HepG2 (cell line): ENCODE measurements around the gene F2RL2. TPM values are rescaled to one million over a fixed set of nuclear protein-coding genes. Genes with fewer than 3 reads are reported as not detected.

ENCODE experiments used
- ATAC-seq: fragments of 200-7000 bp; cut with Tn5 transposase; 3 replicates; pipeline ENCODE4 v1.9.1; 2020; ENCODE audit warnings: mild to moderate bottlenecking, moderate library complexity
- BruUV-seq: library from RNA; stranded (reverse); fragments of 400-500 nt; replicated peaks from 2 replicates; lab custom pipeline; 2021; lab: Mats Ljungman, UMichigan
- CTCF ChIA-PET: fragments of 300-600 bp; formaldehyde crosslinking; extraction: SDS; loops from one replicate; lab custom pipeline; 2021; ENCODE audit warnings: low total read pairs, inconsistent platforms, low intra/inter-chr PET ratio; lab: Yijun Ruan, JAX
- POLR2A ChIA-PET: fragments of 350-600 bp; sonication (Branson Sonifier 250); formaldehyde crosslinking; loops from one replicate; lab custom pipeline; 2020; ENCODE audit warnings: antibody characterized with exemption, inconsistent platforms; lab: Yijun Ruan, JAX
- DNase-seq: peaks from one replicate; pipeline ENCODE4 v3.0.0-alpha.2; 2015; ENCODE audit warnings: low spot score
- FAIRE-seq: peaks from 3 replicates; lab custom pipeline; 2011; peaks lifted over from hg19 to GRCh38; lab: Jason Lieb, UNC
- H2AFZ ChIP-seq: one replicate; pipeline ENCODE4 v1.6.1; 2011; ENCODE audit warnings: low read length, inconsistent platforms
- H3K27ac ChIP-seq: fragments of 300-600 bp; 3 replicates; pipeline ENCODE4 v1.8.0; 2011; ENCODE audit warnings: mixed run types, mild to moderate bottlenecking, mixed read lengths, low read length, inconsistent platforms; ENCODE audit not compliant: insufficient read depth; ENCODE audit errors: extremely low read length
- H3K27me3 ChIP-seq, 2 experiments: fragments of 200-600 bp in 1 of 2; 2 replicates in 1 of 2; 3 replicates in 1 of 2; pipeline versions ENCODE4 v1.6.0 to v1.8.0; 2011; ENCODE audit warnings: low read length in 2 of 2, mild to moderate bottlenecking in 2 of 2, moderate library complexity in 2 of 2, inconsistent platforms in 1 of 2; ENCODE audit not compliant: insufficient read depth in 2 of 2, control insufficient read depth in 1 of 2
- H3K36me3 ChIP-seq, 2 experiments: fragments of 200-600 bp in 1 of 2; replicated peaks in 1 of 2; 2 replicates in 1 of 2; 3 replicates in 1 of 2; pipeline versions ENCODE4 v1.5.1 to v1.8.0; 2011; ENCODE audit warnings: low read length in 2 of 2, inconsistent platforms in 1 of 2; ENCODE audit not compliant: insufficient read depth in 2 of 2, control insufficient read depth in 1 of 2
- H3K4me1 ChIP-seq: 2 replicates; pipeline ENCODE4 v1.5.1; 2012; ENCODE audit warnings: low read length, inconsistent platforms; ENCODE audit not compliant: insufficient read depth
- H3K4me2 ChIP-seq: 2 replicates; pipeline ENCODE4 v1.6.0; 2011; ENCODE audit warnings: low read depth, low read length, inconsistent platforms
- H3K4me3 ChIP-seq, 3 experiments: fragments of 200-600 bp in 1 of 3; sonication (generic), shearing (Covaris generic) in 1 of 3; replicated peaks in 1 of 3; 2 replicates each; pipeline ENCODE4 v1.5.1; 2011 to 2016; ENCODE audit warnings: low read length in 3 of 3, inconsistent platforms in 2 of 3, low read depth in 2 of 3, mild to moderate bottlenecking in 2 of 3, control low read depth in 1 of 3, mixed read lengths in 1 of 3; ENCODE audit not compliant: insufficient read depth in 1 of 3
- H3K79me2 ChIP-seq: one replicate; pipeline ENCODE4 v1.6.1; 2011; ENCODE audit warnings: low read length, inconsistent platforms; ENCODE audit not compliant: insufficient read depth
- H3K9ac ChIP-seq: 2 replicates; pipeline ENCODE4 v1.6.0; 2011; ENCODE audit warnings: mild to moderate bottlenecking, low read depth, low read length, inconsistent platforms; ENCODE audit not compliant: insufficient read depth
- H3K9me3 ChIP-seq: 2 replicates; pipeline ENCODE4 v1.5.1; 2012; ENCODE audit warnings: mild to moderate bottlenecking, low read length
- H4K20me1 ChIP-seq: 2 replicates; pipeline ENCODE4 v1.6.0; 2011; ENCODE audit warnings: inconsistent platforms, mild to moderate bottlenecking, low read length, moderate library complexity; ENCODE audit not compliant: insufficient read depth
- HNF4G ChIP-seq, 2 experiments: sonication (generic) in 1 of 2; formaldehyde crosslinking in 1 of 2; IDR thresholded peaks; 2 replicates each; pipeline versions ENCODE4 v1.4.0 to v1.6.1; 2011 to 2020; ENCODE audit warnings: borderline replicate concordance in 2 of 2, low read depth in 2 of 2, mild to moderate bottlenecking in 2 of 2, low read length in 1 of 2, missing genetic modification reagents in 1 of 2, moderate library complexity in 1 of 2
- MYPOP ChIP-seq: sonication (generic); formaldehyde crosslinking; IDR thresholded peaks from 2 replicates; pipeline ENCODE4 v1.8.1; 2023; ENCODE audit warnings: mild to moderate bottlenecking, moderate library complexity, missing genetic modification reagents
- ZNF552 ChIP-seq: sonication (generic); formaldehyde crosslinking; IDR thresholded peaks from 2 replicates; pipeline ENCODE4 v1.9.0; 2022; ENCODE audit warnings: missing genetic modification reagents, mild to moderate bottlenecking, borderline replicate concordance
- WGBS: methylation state at CpG from one replicate; pipeline ENCODE4 v1.1.6; 2017; ENCODE audit warnings: low lambda C conversion rate; 5-methylcytosine and 5-hydroxymethylcytosine counted together
- in situ Hi-C: cut with HindIII; loops from 2 replicates; pipeline ENCODE4 v1.10.0; 2017; ENCODE audit warnings: low pct_unique_long_range_greater_than_20kb; ENCODE audit not compliant: extremely low pct_ligation_motif_present
- intact Hi-C: fragments of 100-400 bp; cut with micrococcal nuclease; formaldehyde crosslinking; loops from one replicate; pipeline ENCODE4 v1.10.0; 2022; ENCODE audit not compliant: unreplicated experiment
- polyA plus RNA-seq, 8 experiments: library from polyadenylated mRNA; depleted of rRNA in 3 of 8; stranded (reverse) in 7 of 8; unstranded in 1 of 8; fragments of >200 nt; fragmentation: Illumina TruSeq in 4 of 8; extraction: Trizol in 4 of 8; gene quantifications; 2 replicates each; pipeline versions ENCODE4 v1.2.1 to v1.2.3, GENCODE V29; 2011 to 2016; ENCODE audit warnings: low read depth in 4 of 8, missing spikeins in 1 of 8, mixed read lengths in 1 of 8; ENCODE audit not compliant: insufficient read depth in 1 of 8
- total RNA-seq, 5 experiments: library from RNA; depleted of rRNA; stranded (reverse); fragments of >200 nt; fragmentation: Illumina TruSeq; extraction: Trizol; gene quantifications; 2 replicates each; pipeline ENCODE4 v1.2.3, GENCODE V29; 2016; ENCODE audit warnings: low read depth in 1 of 5
- TF ChIP-seq, protein P1 (sequence below): sonication (generic); formaldehyde crosslinking; IDR thresholded peaks from 2 replicates; pipeline ENCODE4 v1.4.0; 2020; ENCODE audit warnings: missing genetic modification reagents, borderline replicate concordance

The F2RL2 gene
- total and polyA plus RNA-seq, 2 of the 13 experiments (the other 11 are each of a cell fraction or from before 2014, with no cell fraction given), result not detected

- in situ Hi-C loops, result no loop called here
- WGBS, result 90% methylated on average over 5 of the region's 6 CpGs
- intact Hi-C loops, result no loop called here
- Histone ChIP-seq H2AFZ (no peak overlapping the region), H3K4me1 (peaks cover 2% of the 10 kb centered on the region), H3K4me2 (no peak overlapping the region), H3K27me3 (no peaks in the 10 kb centered on the region), H4K20me1 (no peaks in the 10 kb centered on the region), H3K4me3 (no peak overlapping the region), H3K79me2 (no peaks in the 10 kb centered on the region), H3K9ac (no peak overlapping the region), H3K9me3 (no peaks in the 10 kb centered on the region), H3K36me3 (peaks cover 10 to 32% of the 10 kb centered on the region in 2 experiments), H3K27ac (no peak overlapping the region)
- ATAC-seq (no peak), DNase-seq (no peak), FAIRE-seq (no peak)
- BruUV-seq, result no TSS peak
- POLR2A ChIA-PET, result no interaction called here
- TF ChIP-seq, protein P1, sequence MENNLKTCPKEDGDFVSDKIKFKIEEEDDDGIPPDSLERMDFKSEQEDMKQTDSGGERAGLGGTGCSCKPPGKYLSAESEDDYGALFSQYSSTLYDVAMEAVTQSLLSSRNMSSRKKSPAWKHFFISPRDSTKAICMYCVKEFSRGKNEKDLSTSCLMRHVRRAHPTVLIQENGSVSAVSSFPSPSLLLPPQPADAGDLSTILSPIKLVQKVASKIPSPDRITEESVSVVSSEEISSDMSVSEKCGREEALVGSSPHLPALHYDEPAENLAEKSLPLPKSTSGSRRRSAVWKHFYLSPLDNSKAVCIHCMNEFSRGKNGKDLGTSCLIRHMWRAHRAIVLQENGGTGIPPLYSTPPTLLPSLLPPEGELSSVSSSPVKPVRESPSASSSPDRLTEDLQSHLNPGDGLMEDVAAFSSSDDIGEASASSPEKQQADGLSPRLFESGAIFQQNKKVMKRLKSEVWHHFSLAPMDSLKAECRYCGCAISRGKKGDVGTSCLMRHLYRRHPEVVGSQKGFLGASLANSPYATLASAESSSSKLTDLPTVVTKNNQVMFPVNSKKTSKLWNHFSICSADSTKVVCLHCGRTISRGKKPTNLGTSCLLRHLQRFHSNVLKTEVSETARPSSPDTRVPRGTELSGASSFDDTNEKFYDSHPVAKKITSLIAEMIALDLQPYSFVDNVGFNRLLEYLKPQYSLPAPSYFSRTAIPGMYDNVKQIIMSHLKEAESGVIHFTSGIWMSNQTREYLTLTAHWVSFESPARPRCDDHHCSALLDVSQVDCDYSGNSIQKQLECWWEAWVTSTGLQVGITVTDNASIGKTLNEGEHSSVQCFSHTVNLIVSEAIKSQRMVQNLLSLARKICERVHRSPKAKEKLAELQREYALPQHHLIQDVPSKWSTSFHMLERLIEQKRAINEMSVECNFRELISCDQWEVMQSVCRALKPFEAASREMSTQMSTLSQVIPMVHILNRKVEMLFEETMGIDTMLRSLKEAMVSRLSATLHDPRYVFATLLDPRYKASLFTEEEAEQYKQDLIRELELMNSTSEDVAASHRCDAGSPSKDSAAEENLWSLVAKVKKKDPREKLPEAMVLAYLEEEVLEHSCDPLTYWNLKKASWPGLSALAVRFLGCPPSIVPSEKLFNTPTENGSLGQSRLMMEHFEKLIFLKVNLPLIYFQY (CRISPR knock-in tag), result no peak
- TF ChIP-seq MYPOP, result no peak
- TF ChIP-seq ZNF552, result no peak
- TF ChIP-seq HNF4G (IDR thresholded peaks at IDR 0.05; ENCODE audit: borderline replicate concordance, low read depth, low read length), result no peak
- TF ChIP-seq HNF4G (CRISPR knock-in tag; IDR thresholded peaks at IDR 0.05; ENCODE audit: borderline replicate concordance, low read depth), result no peak
- CTCF ChIA-PET, result no interaction called here
Observed at GRCh38 chr5:76642390-76643040, 19.3 kb upstream of the F2RL2 start.
